PC-3 (cell line): ENCODE results near the gene FBXL16. TPM values are rescaled to one million over a fixed set of nuclear protein-coding genes. Genes with fewer than 3 reads are reported as not detected.

ENCODE experiments used
- ATAC-seq: fragments of 200-7000 bp; cut with Tn5 transposase; 2 replicates; pipeline ENCODE4 v1.9.1; 2020; ENCODE audit warnings: mild to moderate bottlenecking, moderate library complexity
- BruUV-seq: library from RNA; stranded (reverse); fragments of 400-500 nt; replicated peaks from 2 replicates; lab custom pipeline; 2021; lab: Mats Ljungman, UMichigan
- CTCF ChIA-PET: fragments of 300-600 bp; sonication (Branson Sonifier 250); formaldehyde crosslinking; loops from one replicate; lab custom pipeline; 2022; ENCODE audit warnings: antibody characterized with exemption; lab: Charles Lee
- POLR2A ChIA-PET: fragments of 300-600 bp; sonication (Branson Sonifier 250); formaldehyde crosslinking; loops from one replicate; lab custom pipeline; 2022; ENCODE audit warnings: antibody characterized with exemption; ENCODE audit not compliant: unreplicated experiment; lab: Charles Lee
- DNase-seq: peaks from one replicate; pipeline ENCODE4 v3.0.0-alpha.2; 2015
- H2AFZ ChIP-seq: fragments of 300-600 bp; sonication (generic); 2 replicates; pipeline ENCODE4 v1.6.0; 2016; ENCODE audit warnings: antibody characterized with exemption, low read length
- H3F3A ChIP-seq: fragments of 300-600 bp; sonication (generic); one replicate; pipeline ENCODE4 v1.6.0; 2017; ENCODE audit warnings: antibody characterized with exemption, low read length, control low read depth, mild to moderate bottlenecking; ENCODE audit not compliant: unreplicated experiment
- H3K27ac ChIP-seq: fragments of 300-600 bp; sonication (generic); 2 replicates; pipeline ENCODE4 v1.5.1; 2016; ENCODE audit warnings: mild to moderate bottlenecking, low read length
- H3K27me3 ChIP-seq: fragments of 300-600 bp; sonication (generic); 2 replicates; pipeline ENCODE4 v1.6.1; 2016; ENCODE audit warnings: low read length, mixed read lengths
- H3K36me3 ChIP-seq: fragments of 300-600 bp; sonication (generic); 2 replicates; pipeline ENCODE4 v1.6.1; 2016; ENCODE audit warnings: low read depth, mixed run types, low read length, mixed read lengths
- H3K4me1 ChIP-seq: fragments of 300-600 bp; sonication (generic); 2 replicates; pipeline ENCODE4 v1.5.1; 2016; ENCODE audit warnings: low read length; ENCODE audit not compliant: insufficient read depth
- H3K4me2 ChIP-seq: fragments of 300-600 bp; sonication (generic); 2 replicates; pipeline ENCODE4 v1.6.0; 2016; ENCODE audit warnings: low read length
- H3K4me3 ChIP-seq: fragments of 300-600 bp; sonication (generic); 2 replicates; pipeline ENCODE4 v1.5.1; 2016; ENCODE audit warnings: mild to moderate bottlenecking, low read length, mixed read lengths
- H3K79me2 ChIP-seq: fragments of 300-600 bp; sonication (generic); 2 replicates; pipeline ENCODE4 v1.6.1; 2017; ENCODE audit warnings: low read length, mixed read lengths
- H3K9ac ChIP-seq: fragments of 300-600 bp; sonication (generic); 2 replicates; pipeline ENCODE4 v1.6.0; 2016; ENCODE audit warnings: mild to moderate bottlenecking, low read length
- H3K9me2 ChIP-seq: fragments of 300-600 bp; sonication (generic); replicated peaks from 2 replicates; pipeline ENCODE4 v1.6.1; 2016; ENCODE audit warnings: mixed run types, low read length, mixed read lengths
- H3K9me3 ChIP-seq: fragments of 300-600 bp; sonication (generic); 2 replicates; pipeline ENCODE4 v1.6.1; 2016; ENCODE audit warnings: low read length, mixed read lengths
- H4K20me1 ChIP-seq: fragments of 300-600 bp; sonication (generic); 2 replicates; pipeline ENCODE4 v1.6.1; 2016; ENCODE audit warnings: low read length, mixed read lengths
- EZH2 ChIP-seq: fragments of 300-600 bp; sonication (generic); IDR thresholded peaks from one replicate; pipeline ENCODE4 v1.6.1; 2017; ENCODE audit warnings: antibody characterized with exemption, mild to moderate bottlenecking, low read length; ENCODE audit not compliant: unreplicated experiment
- EZH2phosphoT487 ChIP-seq: fragments of 300-600 bp; sonication (generic); IDR thresholded peaks from 2 replicates; pipeline ENCODE4 v1.6.1; 2018; ENCODE audit warnings: mild to moderate bottlenecking, antibody characterized with exemption, low read length, borderline replicate concordance
- intact Hi-C: fragments of 100-400 bp; cut with micrococcal nuclease; formaldehyde crosslinking; loops from 2 replicates; pipeline ENCODE4 v1.9.0; 2023
- total RNA-seq: library from RNA; depleted of rRNA; stranded (reverse); fragments of >200 nt; gene quantifications from 2 replicates; pipeline ENCODE4 v1.2.3, GENCODE V29; 2014
- TF ChIP-seq, protein P1 (sequence below): fragments of 300-600 bp; sonication (generic); conservative IDR thresholded peaks from 2 replicates; pipeline ENCODE4 v1.5.1; 2017; ENCODE audit warnings: antibody characterized with exemption, low read depth, mild to moderate bottlenecking, low read length

The FBXL16 gene
- total RNA-seq, 1 experiment from 2014 or later = 7.5 TPM

DNA sequence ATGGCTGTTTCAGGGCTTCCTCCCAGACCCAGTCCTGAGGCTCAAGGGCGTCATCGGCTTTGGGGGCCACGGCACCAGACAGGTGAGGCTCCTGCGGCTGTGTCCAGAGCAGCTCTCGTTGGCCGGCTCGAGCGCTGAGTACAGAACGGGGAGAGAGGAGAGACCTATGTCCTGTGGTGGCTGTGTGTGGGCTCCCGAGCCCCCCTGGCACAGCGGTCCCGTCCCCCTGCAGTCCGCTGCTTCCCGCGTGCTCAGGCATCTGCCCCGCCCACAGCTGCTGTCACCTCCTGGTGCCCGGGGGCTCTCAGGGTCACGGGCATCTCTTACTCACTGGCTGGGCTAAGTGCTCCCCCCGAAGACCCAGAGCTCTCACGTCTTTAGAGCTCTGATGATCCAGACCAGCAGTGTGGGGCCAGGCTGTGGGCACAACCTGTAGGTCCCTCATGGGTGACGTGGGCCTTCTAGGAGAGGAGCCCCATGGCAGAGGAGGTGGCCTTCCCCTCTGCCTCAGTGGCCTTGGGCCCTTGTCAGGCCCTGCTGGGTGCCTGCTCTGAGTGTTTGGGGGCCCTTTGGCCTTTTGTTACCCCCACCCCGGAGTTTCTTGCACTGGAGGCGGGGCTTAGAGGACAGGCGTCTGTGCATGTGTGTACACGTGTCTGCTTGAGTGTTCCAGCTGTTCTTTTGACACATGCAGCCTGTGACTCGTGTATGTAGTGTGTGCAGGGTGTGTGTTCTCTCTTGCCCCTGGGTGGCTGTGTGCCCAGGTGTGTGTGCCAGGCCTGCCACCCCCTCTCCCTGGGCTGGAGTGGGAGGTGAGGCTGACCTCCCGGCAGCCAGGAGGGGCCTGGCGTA lies 52.9 kb downstream of the FBXL16 start:
- Histone ChIP-seq H3K36me3 (no peaks in the 10 kb centered on the region), H3F3A (no peaks in the 10 kb centered on the region), H3K27me3 (no peaks in the 10 kb centered on the region), H3K79me2 (no peaks in the 10 kb centered on the region), H3K4me3 (no peak overlapping the region), H2AFZ (no peak overlapping the region), H3K9ac (no peak overlapping the region), H4K20me1 (no peaks in the 10 kb centered on the region), H3K4me2 (no peak overlapping the region), H3K27ac (no peak overlapping the region), H3K4me1 (peaks cover 11% of the 10 kb centered on the region), H3K9me2 (no peaks in the 10 kb centered on the region), H3K9me3 (no peaks in the 10 kb centered on the region)
- ChIA-PET CTCF (no interaction called here), POLR2A (no interaction called here)
- intact Hi-C loops = no loop called here
- no TSS peak for BruUV-seq
- no peak for DNase-seq
- TF ChIP-seq EZH2 (no peak), EZH2phosphoT487 (no peak)
- TF ChIP-seq, protein P1, sequence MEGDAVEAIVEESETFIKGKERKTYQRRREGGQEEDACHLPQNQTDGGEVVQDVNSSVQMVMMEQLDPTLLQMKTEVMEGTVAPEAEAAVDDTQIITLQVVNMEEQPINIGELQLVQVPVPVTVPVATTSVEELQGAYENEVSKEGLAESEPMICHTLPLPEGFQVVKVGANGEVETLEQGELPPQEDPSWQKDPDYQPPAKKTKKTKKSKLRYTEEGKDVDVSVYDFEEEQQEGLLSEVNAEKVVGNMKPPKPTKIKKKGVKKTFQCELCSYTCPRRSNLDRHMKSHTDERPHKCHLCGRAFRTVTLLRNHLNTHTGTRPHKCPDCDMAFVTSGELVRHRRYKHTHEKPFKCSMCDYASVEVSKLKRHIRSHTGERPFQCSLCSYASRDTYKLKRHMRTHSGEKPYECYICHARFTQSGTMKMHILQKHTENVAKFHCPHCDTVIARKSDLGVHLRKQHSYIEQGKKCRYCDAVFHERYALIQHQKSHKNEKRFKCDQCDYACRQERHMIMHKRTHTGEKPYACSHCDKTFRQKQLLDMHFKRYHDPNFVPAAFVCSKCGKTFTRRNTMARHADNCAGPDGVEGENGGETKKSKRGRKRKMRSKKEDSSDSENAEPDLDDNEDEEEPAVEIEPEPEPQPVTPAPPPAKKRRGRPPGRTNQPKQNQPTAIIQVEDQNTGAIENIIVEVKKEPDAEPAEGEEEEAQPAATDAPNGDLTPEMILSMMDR = no peak
- ATAC-seq = no peak

DNA sequence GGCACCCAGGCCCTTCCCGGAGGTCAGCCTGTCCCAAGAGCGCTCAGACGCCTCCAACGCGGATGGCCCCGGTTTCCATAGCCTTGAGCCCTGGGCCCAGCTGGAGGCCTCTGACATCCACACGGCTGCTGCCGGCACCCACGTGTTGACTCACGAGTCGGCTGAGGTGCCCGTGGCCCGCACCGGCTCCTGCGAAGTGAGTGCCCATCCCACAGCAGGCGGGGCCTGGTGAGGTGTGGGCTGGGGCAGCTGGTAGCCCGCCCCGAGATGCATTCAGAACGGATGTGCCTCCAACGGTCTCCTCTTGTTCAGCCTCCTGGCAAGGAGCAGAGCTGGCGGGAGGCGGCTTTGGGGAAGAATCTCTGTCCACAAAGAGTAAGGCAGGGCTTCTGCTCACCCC lies 53.8 kb downstream of the FBXL16 start:
- H3K4me3 ChIP-seq = no peak overlapping the region

DNA sequence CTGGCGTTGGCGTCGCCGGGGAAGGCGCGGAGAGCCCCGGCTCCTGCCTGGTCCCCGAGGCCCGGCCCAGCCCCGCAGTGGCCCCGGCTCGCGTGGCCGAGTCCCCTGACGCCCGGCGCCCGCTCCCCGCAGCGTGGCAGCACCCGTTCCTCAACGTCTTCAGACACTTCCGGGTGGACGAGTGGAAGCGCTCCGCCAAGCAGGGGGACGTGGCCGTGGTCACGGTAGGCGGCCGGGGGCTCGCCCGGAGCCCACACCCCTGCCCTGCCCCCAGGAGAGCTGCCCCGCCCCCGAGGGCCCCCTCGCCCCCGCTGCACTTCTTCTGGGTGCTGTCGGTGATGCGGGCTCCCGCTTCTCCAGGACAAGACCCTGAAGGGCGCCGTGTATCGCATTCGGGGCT lies 56.0 kb downstream of the FBXL16 start:
- ATAC-seq = peak; percentile 32

More for the DNA sequence above, 53.8 kb downstream of the FBXL16 start:
- ATAC-seq = no peak
- Histone ChIP-seq H3F3A (no peaks in the 10 kb centered on the region), H2AFZ (no peak overlapping the region), H3K36me3 (no peaks in the 10 kb centered on the region), H3K9me2 (no peaks in the 10 kb centered on the region), H3K4me2 (no peak overlapping the region), H3K27ac (no peak overlapping the region), H3K9me3 (no peaks in the 10 kb centered on the region), H3K9ac (no peak overlapping the region), H3K79me2 (no peaks in the 10 kb centered on the region), H3K4me1 (peaks cover 11% of the 10 kb centered on the region), H3K27me3 (no peaks in the 10 kb centered on the region), H4K20me1 (no peaks in the 10 kb centered on the region)
- ChIA-PET CTCF (no interaction called here), POLR2A (no interaction called here)
- no peak for DNase-seq
- BruUV-seq = no TSS peak
- TF ChIP-seq EZH2phosphoT487 = no peak
- intact Hi-C loops = no loop called here

More for the DNA sequence above, 56.0 kb downstream of the FBXL16 start:
- H3F3A ChIP-seq = no peaks in the 10 kb centered on the region
- H3K27me3 ChIP-seq = no peaks in the 10 kb centered on the region
- ChIA-PET CTCF (no interaction called here), POLR2A (no interaction called here)
- H3K4me3 ChIP-seq = peak overlapping the region; percentile 62
- BruUV-seq = no TSS peak
- H4K20me1 ChIP-seq = no peaks in the 10 kb centered on the region
- 0 out of 2 replicates have a peak overlapping the region, but pooled peaks have one; percentile 23 for H3K27ac ChIP-seq
- peaks cover 28% of the 10 kb centered on the region for H3K4me1 ChIP-seq
- H3K36me3 ChIP-seq = no peaks in the 10 kb centered on the region
- peak overlapping the region; percentile 81 for H3K4me2 ChIP-seq
- H3K9ac ChIP-seq = peak overlapping the region; percentile 83
- H2AFZ ChIP-seq = peak overlapping the region; percentile 73
- TF ChIP-seq, protein P1 = no peak
- TF ChIP-seq EZH2phosphoT487 = no peak
- no peak for TF ChIP-seq EZH2
- H3K9me2 ChIP-seq = no peaks in the 10 kb centered on the region
- DNase-seq = no peak
- no peaks in the 10 kb centered on the region for H3K9me3 ChIP-seq
- intact Hi-C loops = no loop called here
- peaks cover 18% of the 10 kb centered on the region for H3K79me2 ChIP-seq
